K562 (cell line): ENCODE results near the gene SEC11A. TPM values are rescaled to one million over a fixed set of nuclear protein-coding genes. Genes with fewer than 3 reads are reported as not detected.

Experiments
- FOXA3 ChIP-seq, 2 experiments: fragments of 450-650 bp in 1 of 2; sonication (generic) in 1 of 2; formaldehyde crosslinking; IDR thresholded peaks in 1 of 2; conservative IDR thresholded peaks in 1 of 2; 2 replicates each; pipeline versions ENCODE4 v1.4.0 to v1.8.0; 2020 to 2022; ENCODE audit warnings: mild to moderate bottlenecking in 2 of 2, missing genetic modification reagents in 1 of 2
- GABPA ChIP-seq: fragments of 200-800 bp; sonication (Bioruptor generic); conservative IDR thresholded peaks from 2 replicates; pipeline ENCODE4 v1.6.1; 2016; ENCODE audit warnings: low read depth, missing genetic modification characterization, missing compliant biosample characterization
- GTF2B ChIP-seq: IDR thresholded peaks from 2 replicates; pipeline ENCODE4 v1.6.1; 2011; ENCODE audit not compliant: insufficient read length; ENCODE audit errors: extremely low read depth
- KAT7 ChIP-seq: sonication (generic); formaldehyde crosslinking; IDR thresholded peaks from 2 replicates; pipeline ENCODE4 v1.8.0; 2022; ENCODE audit warnings: missing genetic modification reagents, mild to moderate bottlenecking, borderline replicate concordance
- MBD1 ChIP-seq: fragments of 250-450 bp; sonication (Bioruptor Pico); IDR thresholded peaks from 2 replicates; pipeline ENCODE4 v1.8.0; 2022; ENCODE audit warnings: inconsistent platforms
- MIER1 ChIP-seq: fragments of 450-650 bp; IDR thresholded peaks from 2 replicates; pipeline ENCODE4 v1.6.1; 2016; ENCODE audit warnings: antibody characterized with exemption, mild to moderate bottlenecking, low read depth
- MYBL2 ChIP-seq, 2 experiments: fragments of 450-650 bp in 1 of 2; sonication (generic) in 1 of 2; formaldehyde crosslinking in 1 of 2; IDR thresholded peaks; 2 replicates each; pipeline versions ENCODE4 v1.6.1 to v1.8.1; 2017 to 2022; ENCODE audit warnings: borderline replicate concordance in 1 of 2, inconsistent platforms in 1 of 2, low read depth in 1 of 2, mild to moderate bottlenecking in 1 of 2, missing genetic modification reagents in 1 of 2, moderate library complexity in 1 of 2
- PHF20 ChIP-seq: fragments of 450-650 bp; IDR thresholded peaks from 2 replicates; pipeline ENCODE4 v1.6.1; 2018; ENCODE audit not compliant: partially characterized antibody
- SAFB2 ChIP-seq: fragments of 200-400 bp; formaldehyde crosslinking; IDR thresholded peaks from 2 replicates; pipeline ENCODE4 v1.6.1; 2018; ENCODE audit warnings: borderline replicate concordance, low read length, low read depth, moderate library complexity; ENCODE audit not compliant: severe bottlenecking
- SREBF2 ChIP-seq: sonication (generic); formaldehyde crosslinking; IDR thresholded peaks from 2 replicates; pipeline ENCODE4 v1.4.0; 2020; ENCODE audit warnings: mild to moderate bottlenecking, missing genetic modification reagents
- SRSF9 ChIP-seq: fragments of 200-400 bp; formaldehyde crosslinking; IDR thresholded peaks from 2 replicates; pipeline ENCODE4 v1.6.1; 2017; ENCODE audit warnings: low read depth, low read length, borderline replicate concordance
- TFAM ChIP-seq: fragments of 250-450 bp; sonication (Bioruptor Pico); conservative IDR thresholded peaks from 2 replicates; pipeline ENCODE4 v1.5.0; 2021; ENCODE audit warnings: mild to moderate bottlenecking, moderate library complexity
- U2AF2 ChIP-seq: fragments of 200-400 bp; formaldehyde crosslinking; optimal IDR thresholded peaks from 2 replicates; pipeline ENCODE3; 2017; ENCODE audit warnings: low read depth, mild to moderate bottlenecking, low read length
- ZBTB5 ChIP-seq: fragments of 450-650 bp; IDR thresholded peaks from 2 replicates; pipeline ENCODE4 v1.6.1; 2017; ENCODE audit warnings: antibody characterized with exemption
- ZFPM2 ChIP-seq: fragments of 250-450 bp; sonication (Bioruptor Pico); IDR thresholded peaks from 2 replicates; pipeline ENCODE4 v1.5.1; 2022; ENCODE audit warnings: mild to moderate bottlenecking
- polyA plus RNA-seq, 8 experiments: library from polyadenylated mRNA; depleted of rRNA in 4 of 8; stranded (reverse) in 5 of 8; unstranded in 3 of 8; fragments of >200 nt; fragmentation: Nextera tagmentation in 2 of 8; fragmentation: Illumina TruSeq in 1 of 8; extraction: Ambion mirVana in 2 of 8; extraction: Trizol in 1 of 8; gene quantifications; 2 replicates each; pipeline versions ENCODE4 v1.2.1 to v1.2.3, GENCODE V29; 2011 to 2014; ENCODE audit warnings: inconsistent platforms in 1 of 8, missing spikeins in 1 of 8
- total RNA-seq, 7 experiments: library from RNA; depleted of rRNA in 6 of 7; stranded (reverse); fragments of >200 nt in 6 of 7; fragmentation: Illumina TruSeq in 2 of 7; extraction: Trizol in 2 of 7; gene quantifications; 2 replicates each; pipeline versions ENCODE4 v1.2.1 to v1.2.3, GENCODE V29; 2011 to 2021; ENCODE audit warnings: low replicate concordance in 1 of 7

SEC11A gene
- total and polyA plus RNA-seq, 9 of the 15 experiments (the other 6 are each of a cell fraction or from before 2014, with no cell fraction given): 175 to 310 (median 229) TPM

- TF ChIP-seq ZBTB5: no peak
- TF ChIP-seq GABPA (tag): no peak
- TF ChIP-seq MBD1 (CRISPR knock-in tag): no peak
- TF ChIP-seq FOXA3 (CRISPR knock-in tag; conservative IDR thresholded peaks at IDR 0.05 in 1 of 2, IDR thresholded peaks at IDR 0.05 in 1 of 2): no peak
- no peak for TF ChIP-seq GTF2B
- no peak for TF ChIP-seq U2AF2
- no peak for TF ChIP-seq TFAM
- TF ChIP-seq SRSF9: no peak
- no peak for TF ChIP-seq SREBF2 (CRISPR knock-in tag)
- TF ChIP-seq SAFB2: no peak
- no peak for TF ChIP-seq MIER1
- TF ChIP-seq ZFPM2 (CRISPR knock-in tag): no peak
- no peak for TF ChIP-seq PHF20
- peak; percentile 81; the same call in 1 of the 2 replicates for TF ChIP-seq KAT7
- no peak for TF ChIP-seq MYBL2 (IDR thresholded peaks at IDR 0.05; ENCODE audit: low read depth)
- TF ChIP-seq MYBL2 (CRISPR knock-in tag; IDR thresholded peaks at IDR 0.05; ENCODE audit: borderline replicate concordance): no peak
Measured at GRCh38 chr15:84747416-84748273, 31.7 kb upstream of the SEC11A start (continued).
